ENCODE data around the gene BPIFB1. TPM values are rescaled to one million over a fixed set of nuclear protein-coding genes. Genes with fewer than 3 reads are reported as not detected.

BPIFB1 gene
- total RNA-seq, 4 donors from 2014 or later: not detected

DNA sequence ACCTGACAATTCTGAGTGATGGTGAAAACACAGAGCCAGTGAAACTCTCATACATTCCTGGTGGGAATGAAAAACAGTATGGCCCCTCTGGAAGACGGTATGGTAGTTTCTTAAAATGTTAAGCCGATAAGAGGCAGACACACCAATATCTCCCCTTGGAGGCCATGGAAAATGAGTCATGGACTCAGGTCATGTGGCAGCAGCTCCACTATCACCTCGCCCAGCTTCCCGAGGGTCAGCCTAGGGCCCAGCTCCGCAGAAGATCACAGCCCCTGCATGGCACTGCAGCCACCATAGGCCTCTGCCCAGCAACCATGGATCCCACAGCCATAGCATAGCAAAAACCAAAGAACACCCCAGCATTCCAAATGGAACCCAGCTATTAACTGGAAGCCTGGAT, 25.8 kb upstream of the BPIFB1 start:
- TF ChIP-seq, protein P1, sequence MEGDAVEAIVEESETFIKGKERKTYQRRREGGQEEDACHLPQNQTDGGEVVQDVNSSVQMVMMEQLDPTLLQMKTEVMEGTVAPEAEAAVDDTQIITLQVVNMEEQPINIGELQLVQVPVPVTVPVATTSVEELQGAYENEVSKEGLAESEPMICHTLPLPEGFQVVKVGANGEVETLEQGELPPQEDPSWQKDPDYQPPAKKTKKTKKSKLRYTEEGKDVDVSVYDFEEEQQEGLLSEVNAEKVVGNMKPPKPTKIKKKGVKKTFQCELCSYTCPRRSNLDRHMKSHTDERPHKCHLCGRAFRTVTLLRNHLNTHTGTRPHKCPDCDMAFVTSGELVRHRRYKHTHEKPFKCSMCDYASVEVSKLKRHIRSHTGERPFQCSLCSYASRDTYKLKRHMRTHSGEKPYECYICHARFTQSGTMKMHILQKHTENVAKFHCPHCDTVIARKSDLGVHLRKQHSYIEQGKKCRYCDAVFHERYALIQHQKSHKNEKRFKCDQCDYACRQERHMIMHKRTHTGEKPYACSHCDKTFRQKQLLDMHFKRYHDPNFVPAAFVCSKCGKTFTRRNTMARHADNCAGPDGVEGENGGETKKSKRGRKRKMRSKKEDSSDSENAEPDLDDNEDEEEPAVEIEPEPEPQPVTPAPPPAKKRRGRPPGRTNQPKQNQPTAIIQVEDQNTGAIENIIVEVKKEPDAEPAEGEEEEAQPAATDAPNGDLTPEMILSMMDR (IDR thresholded peaks at IDR 0.05): no peak
- TF ChIP-seq POLR2A (IDR thresholded peaks at IDR 0.05) (no peak), POLR2AphosphoS5 (IDR thresholded peaks at IDR 0.05) (no peak), EP300 (IDR thresholded peaks at IDR 0.05) (no peak)
- WGBS: 93% methylated on average over 5 of the region's 5 CpGs
- no peaks in the 10 kb centered on the region for H3K4me1 ChIP-seq
- no peaks in the 10 kb centered on the region for H3K36me3 ChIP-seq
- H3K9me3 ChIP-seq: no peaks in the 10 kb centered on the region
- H3K27ac ChIP-seq: no peak overlapping the region
- no peak overlapping the region for H3K4me3 ChIP-seq
- DNase-seq (ENCODE audit: low spot score in 2 of 2): no peak
- peaks cover 21% of the 10 kb centered on the region for H3K27me3 ChIP-seq

DNA sequence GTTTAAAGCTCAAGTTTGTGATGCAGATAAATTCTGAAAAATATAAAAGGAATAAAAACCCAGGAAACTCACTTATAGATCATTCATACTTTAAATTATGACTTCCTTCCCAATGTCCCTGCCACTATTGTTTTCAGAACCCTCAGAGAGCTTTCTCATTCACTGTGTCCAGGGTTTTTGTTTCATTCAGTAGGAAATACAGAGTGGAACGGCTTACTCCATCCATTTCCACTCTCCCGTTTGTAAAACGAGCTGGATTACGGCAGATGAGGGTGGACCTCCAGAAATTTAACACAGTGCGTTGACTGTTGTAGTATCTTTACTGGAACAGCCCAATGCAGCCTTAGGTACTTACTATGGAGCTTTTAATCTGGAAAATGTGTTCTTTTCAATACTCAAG, 23.6 kb upstream of the BPIFB1 start:
- Histone ChIP-seq H3K27me3 (peaks cover 24% of the 10 kb centered on the region), H3K9me3 (no peaks in the 10 kb centered on the region), H3K4me3 (no peak overlapping the region), H3K36me3 (no peaks in the 10 kb centered on the region), H3K4me1 (no peaks in the 10 kb centered on the region), H3K27ac (no peak overlapping the region)
- TF ChIP-seq, protein P1 (IDR thresholded peaks at IDR 0.05): no peak
- no peak for TF ChIP-seq POLR2A (IDR thresholded peaks at IDR 0.05)
- no peak for TF ChIP-seq EP300 (IDR thresholded peaks at IDR 0.05)
- no peak for TF ChIP-seq POLR2AphosphoS5 (IDR thresholded peaks at IDR 0.05)
- 73% methylated on average over 5 of the region's 5 CpGs for WGBS
- no peak for DNase-seq (ENCODE audit: low spot score in 2 of 2)

DNA sequence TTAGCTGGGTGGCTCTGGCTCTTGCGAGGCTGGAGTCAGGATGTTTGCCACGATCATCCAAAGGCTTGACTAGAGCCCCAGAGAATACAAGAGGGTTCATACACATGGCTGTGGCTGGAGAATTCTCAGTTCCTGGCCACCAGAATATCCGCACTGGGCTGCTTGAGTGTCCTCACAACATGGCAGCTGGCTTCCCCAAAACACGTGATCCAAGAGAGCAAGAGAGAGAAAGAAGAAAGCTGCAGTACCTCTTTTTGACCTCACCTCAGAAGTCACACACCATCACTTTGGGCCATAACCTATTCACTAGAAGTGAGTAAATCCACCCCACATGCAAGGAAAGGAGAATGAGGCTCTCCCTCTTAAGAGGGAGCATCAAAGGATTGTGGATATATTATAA, 21.5 kb upstream of the BPIFB1 start:
- 63% methylated on average over 4 of the region's 4 CpGs for WGBS
- no peak for DNase-seq (ENCODE audit: low spot score in 2 of 2)
- Histone ChIP-seq H3K4me3 (no peak overlapping the region), H3K4me1 (no peaks in the 10 kb centered on the region), H3K9me3 (no peaks in the 10 kb centered on the region), H3K27me3 (peaks cover 34% of the 10 kb centered on the region), H3K27ac (no peak overlapping the region), H3K36me3 (no peaks in the 10 kb centered on the region)
- TF ChIP-seq, protein P1 (IDR thresholded peaks at IDR 0.05): no peak
- TF ChIP-seq POLR2AphosphoS5 (IDR thresholded peaks at IDR 0.05) (no peak), EP300 (IDR thresholded peaks at IDR 0.05) (no peak), POLR2A (IDR thresholded peaks at IDR 0.05) (no peak)

DNA sequence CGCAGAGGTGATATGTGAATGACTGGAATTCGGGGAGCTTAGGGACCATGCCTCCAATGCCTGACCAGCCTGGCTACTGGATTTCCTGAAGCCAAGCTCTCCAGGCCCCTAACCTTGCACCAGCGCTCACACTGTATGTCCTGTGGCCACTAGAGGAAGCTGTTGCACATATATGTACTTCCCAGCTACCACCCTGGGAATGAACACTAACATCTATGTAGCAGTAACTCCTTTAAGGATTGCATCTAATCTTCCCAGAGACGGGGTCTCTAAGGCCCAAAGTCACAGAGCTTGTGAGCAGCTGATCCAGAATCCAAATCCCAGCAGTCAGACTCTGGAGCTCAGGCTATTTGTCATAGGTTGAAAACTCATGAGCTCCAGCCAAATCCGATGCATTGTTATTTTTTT, 20.4 kb upstream of the BPIFB1 start:
- no peaks in the 10 kb centered on the region for H3K4me1 ChIP-seq
- no peaks in the 10 kb centered on the region for H3K36me3 ChIP-seq
- no peak overlapping the region for H3K4me3 ChIP-seq
- WGBS: 32% methylated on average over 5 of the region's 5 CpGs
- no peaks in the 10 kb centered on the region for H3K9me3 ChIP-seq
- no peak for DNase-seq (ENCODE audit: low spot score in 2 of 2)
- TF ChIP-seq EP300 (IDR thresholded peaks at IDR 0.05): no peak
- no peak for TF ChIP-seq POLR2AphosphoS5 (IDR thresholded peaks at IDR 0.05)
- no peak for TF ChIP-seq POLR2A (IDR thresholded peaks at IDR 0.05)
- TF ChIP-seq, protein P1 (IDR thresholded peaks at IDR 0.05): no peak
- H3K27ac ChIP-seq: no peak overlapping the region
- H3K27me3 ChIP-seq: peaks cover 45% of the 10 kb centered on the region

DNA sequence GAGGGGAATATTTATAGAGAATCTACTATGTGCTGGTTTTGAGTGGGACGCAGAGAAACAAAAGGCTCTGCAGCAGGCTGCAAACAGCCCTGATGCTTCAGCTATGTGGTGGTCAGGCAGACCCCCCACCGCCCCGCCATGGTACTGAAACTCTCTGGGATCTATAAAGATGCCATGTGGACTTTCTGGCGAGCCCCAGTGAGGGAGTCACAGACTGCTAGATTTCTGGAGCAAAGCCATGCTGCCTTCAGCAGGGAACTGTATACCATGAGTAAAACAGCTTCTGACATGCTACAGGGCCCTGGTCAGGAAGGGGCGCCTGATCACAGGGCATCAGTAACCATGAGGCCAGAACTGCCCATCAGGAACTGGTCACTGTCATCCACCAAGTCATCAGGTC, 19.2 kb upstream of the BPIFB1 start:
- WGBS: 75% methylated on average over 5 of the region's 5 CpGs
- Histone ChIP-seq H3K27ac (no peak overlapping the region), H3K4me1 (no peaks in the 10 kb centered on the region), H3K4me3 (no peak overlapping the region), H3K27me3 (peaks cover 48% of the 10 kb centered on the region), H3K9me3 (no peaks in the 10 kb centered on the region), H3K36me3 (no peaks in the 10 kb centered on the region)
- TF ChIP-seq POLR2AphosphoS5 (IDR thresholded peaks at IDR 0.05): no peak
- TF ChIP-seq, protein P1 (IDR thresholded peaks at IDR 0.05): no peak
- TF ChIP-seq EP300 (IDR thresholded peaks at IDR 0.05): no peak
- TF ChIP-seq POLR2A (IDR thresholded peaks at IDR 0.05): no peak
- no peak for DNase-seq (ENCODE audit: low spot score in 2 of 2)

Data from suprapubic skin (tissue), 4 donors.